HG03342 (cell line): Measurements from ENCODE around the gene ABHD6.
"Not testable (repeated sequence)": the region's sequence is repeated elsewhere in the genome, so short reads cannot be mapped to it uniquely, and the experiment has no call there.

Experiments
- ATAC-seq: cut with Tn5 transposase; IDR thresholded peaks from one replicate; pipeline ENCODE4 v1.9.1; 2021; ENCODE audit warnings: mild to moderate bottlenecking, moderate library complexity; ENCODE audit not compliant: unreplicated experiment

The ABHD6 gene

GRCh38 chr3:58337190-58337589, 99.6 kb downstream of the ABHD6 start:
- no peak for ATAC-seq

- ATAC-seq, result not testable (repeated sequence)
These were observed 101.6 kb downstream of the ABHD6 start for GRCh38 chr3:58339146-58339545.

- no peak for ATAC-seq
These were observed 103.1 kb downstream of the ABHD6 start for GRCh38 chr3:58340594-58341244.

GRCh38 chr3:58341376-58341775, 103.8 kb downstream of the ABHD6 start:
- ATAC-seq, result no peak

- no peak for ATAC-seq
These were observed 105.1 kb downstream of the ABHD6 start for GRCh38 chr3:58342676-58343075.
